Nephron progenitor cell (in vitro differentiated cells): ENCODE data around the gene ATN1.

ENCODE experiments used
- DNase-seq: peaks from one replicate; pipeline ENCODE4 v3.0.0; 2021
- H3K27ac Mint-ChIP-seq: 2 replicates; pipeline ENCODE4 v1.8.0; 2021; ENCODE audit warnings: mild to moderate bottlenecking, moderate library complexity, mixed read lengths
- H3K27me3 Mint-ChIP-seq: 2 replicates; pipeline ENCODE4 v1.8.0; 2021; ENCODE audit warnings: mild to moderate bottlenecking, low read depth, mixed read lengths; ENCODE audit not compliant: poor library complexity
- H3K36me3 Mint-ChIP-seq: 2 replicates; pipeline ENCODE4 v1.8.0; 2021; ENCODE audit warnings: low read depth, mixed read lengths
- H3K4me1 Mint-ChIP-seq: 2 replicates; pipeline ENCODE4 v1.8.0; 2021; ENCODE audit warnings: mixed read lengths
- H3K4me3 Mint-ChIP-seq: 2 replicates; pipeline ENCODE4 v1.8.0; 2021; ENCODE audit warnings: mild to moderate bottlenecking, moderate library complexity, mixed read lengths
- H3K9me3 Mint-ChIP-seq: 2 replicates; pipeline ENCODE4 v1.8.0; 2021; ENCODE audit warnings: mild to moderate bottlenecking, moderate library complexity, mixed read lengths
- TF ChIP-seq, protein P1 (sequence below): fragments of 200-600 bp; sonication (generic); IDR thresholded peaks from 2 replicates; pipeline ENCODE4 v1.5.0; 2021; ENCODE audit warnings: antibody characterized with exemption

Gene ATN1

GRCh38 chr12:6979453-6979852 is 51.7 kb downstream of the ATN1 start:
- Mint-ChIP-seq H3K27me3 (no peaks in the 10 kb centered on the region), H3K9me3 (no peaks in the 10 kb centered on the region), H3K27ac (peak overlapping the region; percentile 83), H3K4me1 (no peaks in the 10 kb centered on the region), H3K36me3 (peaks cover 59% of the 10 kb centered on the region), H3K4me3 (no peak overlapping the region)
- TF ChIP-seq, protein P1, sequence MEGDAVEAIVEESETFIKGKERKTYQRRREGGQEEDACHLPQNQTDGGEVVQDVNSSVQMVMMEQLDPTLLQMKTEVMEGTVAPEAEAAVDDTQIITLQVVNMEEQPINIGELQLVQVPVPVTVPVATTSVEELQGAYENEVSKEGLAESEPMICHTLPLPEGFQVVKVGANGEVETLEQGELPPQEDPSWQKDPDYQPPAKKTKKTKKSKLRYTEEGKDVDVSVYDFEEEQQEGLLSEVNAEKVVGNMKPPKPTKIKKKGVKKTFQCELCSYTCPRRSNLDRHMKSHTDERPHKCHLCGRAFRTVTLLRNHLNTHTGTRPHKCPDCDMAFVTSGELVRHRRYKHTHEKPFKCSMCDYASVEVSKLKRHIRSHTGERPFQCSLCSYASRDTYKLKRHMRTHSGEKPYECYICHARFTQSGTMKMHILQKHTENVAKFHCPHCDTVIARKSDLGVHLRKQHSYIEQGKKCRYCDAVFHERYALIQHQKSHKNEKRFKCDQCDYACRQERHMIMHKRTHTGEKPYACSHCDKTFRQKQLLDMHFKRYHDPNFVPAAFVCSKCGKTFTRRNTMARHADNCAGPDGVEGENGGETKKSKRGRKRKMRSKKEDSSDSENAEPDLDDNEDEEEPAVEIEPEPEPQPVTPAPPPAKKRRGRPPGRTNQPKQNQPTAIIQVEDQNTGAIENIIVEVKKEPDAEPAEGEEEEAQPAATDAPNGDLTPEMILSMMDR: no peak
- DNase-seq: no peak

- Mint-ChIP-seq H3K9me3 (no peaks in the 10 kb centered on the region), H3K36me3 (peaks cover 57% of the 10 kb centered on the region), H3K4me3 (no peak overlapping the region), H3K4me1 (no peaks in the 10 kb centered on the region), H3K27ac (peak overlapping the region; percentile 22), H3K27me3 (no peaks in the 10 kb centered on the region)
- TF ChIP-seq, protein P1: no peak
- DNase-seq: no peak
Observed at GRCh38 chr12:6980075-6980474, 52.3 kb downstream of the ATN1 start.

GRCh38 chr12:6980740-6981139 is 53.0 kb downstream of the ATN1 start:
- H3K36me3 Mint-ChIP-seq: peaks cover 53% of the 10 kb centered on the region
- no peaks in the 10 kb centered on the region for H3K9me3 Mint-ChIP-seq
- no peaks in the 10 kb centered on the region for H3K27me3 Mint-ChIP-seq
- no peak for DNase-seq
- H3K27ac Mint-ChIP-seq: peak overlapping the region; percentile 32
- no peak overlapping the region for H3K4me3 Mint-ChIP-seq
- TF ChIP-seq, protein P1: no peak
- H3K4me1 Mint-ChIP-seq: no peaks in the 10 kb centered on the region

DNA sequence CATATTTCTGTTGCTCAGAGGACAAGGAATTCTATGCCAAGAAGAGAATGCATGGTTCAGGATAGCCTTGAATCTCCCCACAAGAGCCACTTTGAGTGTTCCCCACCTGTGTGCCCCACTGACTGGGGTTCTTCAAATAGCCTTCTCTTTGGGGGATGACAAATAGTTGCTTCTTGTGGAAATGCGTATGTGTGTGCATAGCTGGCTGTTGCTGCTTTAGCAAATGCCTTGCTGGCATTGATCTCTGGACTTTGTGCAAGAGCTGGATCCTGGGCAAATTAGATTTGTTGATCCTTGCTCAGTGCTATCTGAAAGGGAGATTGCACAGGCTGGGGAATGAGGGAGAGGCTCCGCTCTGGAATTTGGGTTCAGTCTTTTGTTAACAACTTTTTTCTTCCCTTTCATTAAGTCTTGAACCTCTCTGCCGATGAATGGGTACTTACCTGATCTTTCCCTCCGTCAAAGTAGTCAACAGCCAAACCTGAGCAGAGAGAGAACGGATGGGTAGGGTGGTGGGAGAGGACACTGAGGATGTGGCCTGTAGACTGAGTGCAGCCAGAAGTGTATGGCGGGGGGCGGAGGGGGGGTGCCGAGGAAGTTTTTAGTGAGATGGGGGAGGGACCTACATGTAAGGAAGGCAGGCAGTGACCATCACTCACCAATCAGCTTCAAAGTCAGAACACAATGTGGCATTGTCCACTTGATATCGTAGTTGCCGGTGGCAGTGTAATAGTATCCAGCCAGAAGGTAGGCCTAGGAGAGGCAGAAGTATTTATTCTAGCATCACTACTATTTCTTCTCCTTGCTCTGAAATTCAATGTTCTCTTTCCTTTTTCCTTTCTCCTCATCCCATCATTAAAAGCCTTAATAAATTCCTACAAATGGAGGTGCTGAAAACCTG is 53.6 kb downstream of the ATN1 start:
- H3K36me3 Mint-ChIP-seq: peaks cover 53% of the 10 kb centered on the region
- peak overlapping the region; percentile 32 for H3K27ac Mint-ChIP-seq
- no peak for DNase-seq

DNA sequence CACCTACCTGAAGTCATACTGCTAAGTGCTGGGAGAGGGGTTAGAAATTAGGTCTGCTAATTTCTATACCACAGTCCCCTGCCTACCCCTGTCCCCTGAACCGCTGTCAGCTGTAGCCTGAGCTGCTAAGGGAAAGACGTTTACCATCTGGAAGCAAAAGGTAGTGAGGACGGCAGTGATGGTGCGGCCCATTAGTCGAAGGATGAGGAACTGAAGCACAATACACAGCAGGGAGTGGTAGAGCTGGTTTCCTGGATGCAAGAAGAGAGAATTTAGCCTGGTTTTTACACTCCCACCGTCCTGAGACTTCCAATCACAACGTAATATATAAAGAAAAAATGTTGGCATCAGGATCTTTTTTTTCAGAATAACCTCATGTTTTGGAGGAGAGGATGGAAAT is 54.8 kb downstream of the ATN1 start:
- no peaks in the 10 kb centered on the region for H3K4me1 Mint-ChIP-seq
- H3K4me3 Mint-ChIP-seq: no peak overlapping the region
- peaks cover 49% of the 10 kb centered on the region for H3K36me3 Mint-ChIP-seq
- H3K27ac Mint-ChIP-seq: no peak overlapping the region
- no peaks in the 10 kb centered on the region for H3K9me3 Mint-ChIP-seq
- TF ChIP-seq, protein P1: no peak
- DNase-seq: no peak
- H3K27me3 Mint-ChIP-seq: no peaks in the 10 kb centered on the region

More for the DNA sequence above, 53.6 kb downstream of the ATN1 start:
- Mint-ChIP-seq H3K9me3 (no peaks in the 10 kb centered on the region), H3K4me3 (no peak overlapping the region), H3K4me1 (no peaks in the 10 kb centered on the region), H3K27me3 (no peaks in the 10 kb centered on the region)
- TF ChIP-seq, protein P1: no peak
